Stimulated activated CD8-positive, alpha-beta memory T cell treated with anti-CD3 and anti-CD28 coated beads, Interleukin-15, amount 100 ng/mL, for 48 hours (primary cell): ENCODE data around the gene GNAQ.
"Not testable (repeated sequence)": the region's sequence is repeated elsewhere in the genome, so short reads cannot be mapped to it uniquely, and the experiment has no call there.

Experiments
- DNase-seq, 2 donors: peaks; one replicate each; pipeline ENCODE4 v3.0.0-alpha.2; 2020; ENCODE audit warnings: low read depth in 2 of 2

Gene GNAQ

DNA sequence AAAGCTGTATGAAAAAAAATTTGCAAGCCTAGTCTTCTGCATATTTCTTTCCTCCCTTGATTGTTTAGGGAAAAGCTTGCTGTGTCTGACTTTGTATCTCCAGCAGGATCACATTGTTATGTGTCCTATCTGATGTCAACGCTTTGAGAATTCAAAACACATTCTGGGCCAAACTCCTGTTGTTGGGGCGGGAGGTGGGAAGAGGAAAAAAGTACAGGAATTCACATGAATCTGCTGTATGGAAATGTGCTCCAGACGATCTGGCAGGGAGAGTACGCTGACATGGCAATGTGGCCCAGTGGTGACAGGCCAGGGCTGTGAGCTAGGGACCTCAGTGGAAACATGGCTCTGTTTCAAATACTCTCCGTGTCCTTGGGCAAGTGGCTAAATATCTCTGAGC lies 296.1 kb downstream of the GNAQ start:
- no peak for DNase-seq

DNA sequence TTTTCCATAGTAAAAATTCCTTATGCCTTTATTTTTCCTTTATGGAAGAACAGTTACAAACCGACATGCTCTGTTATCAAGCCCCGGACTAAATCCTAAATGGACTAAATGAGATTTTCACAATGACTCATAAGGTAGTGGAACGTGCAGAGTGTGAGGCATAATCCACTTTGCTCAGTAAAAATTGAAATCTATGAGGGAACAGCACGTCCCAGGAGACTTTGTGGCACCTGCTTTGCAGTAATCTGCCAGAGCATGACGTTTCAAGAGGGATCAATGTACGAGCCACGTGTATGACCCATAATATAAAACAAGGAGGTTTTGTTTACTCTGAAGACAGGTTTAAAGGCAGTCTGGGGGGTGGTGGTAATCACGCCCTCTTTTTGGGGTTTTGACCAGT lies 299.7 kb downstream of the GNAQ start:
- DNase-seq, result no peak

DNA sequence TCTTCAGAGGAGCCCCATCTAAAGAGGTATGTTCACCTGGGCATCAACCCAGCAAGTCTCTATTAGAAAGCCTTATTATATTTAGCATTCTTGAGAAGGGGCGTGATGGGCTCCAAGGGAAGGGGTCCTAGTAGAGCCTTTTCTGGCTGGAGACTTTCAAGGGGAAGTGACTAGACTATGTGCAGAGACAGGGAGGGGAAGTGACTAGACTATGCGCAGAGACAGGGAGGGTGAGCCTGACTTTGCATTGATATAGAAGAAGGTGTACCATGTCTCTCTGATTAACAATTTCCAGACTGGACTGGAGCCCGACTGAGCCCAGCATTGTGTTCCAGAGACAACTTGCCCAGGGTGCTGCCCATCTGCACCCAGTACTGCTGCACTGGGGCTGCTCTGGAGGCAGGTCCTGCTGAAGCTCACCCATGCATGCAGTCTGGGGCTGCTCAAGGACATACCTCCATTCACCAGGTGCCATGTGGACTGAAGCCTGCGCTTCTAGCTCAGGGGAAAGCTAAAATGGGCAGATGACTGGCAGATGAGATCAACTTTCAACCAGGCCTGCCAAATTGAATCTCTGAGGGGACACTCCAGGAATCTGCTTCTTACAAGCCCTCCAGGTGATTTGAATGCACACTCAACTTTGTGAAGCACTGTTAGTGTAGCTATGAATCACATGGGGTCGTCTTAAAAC lies 300.5 kb downstream of the GNAQ start:
- DNase-seq, result no peak

DNA sequence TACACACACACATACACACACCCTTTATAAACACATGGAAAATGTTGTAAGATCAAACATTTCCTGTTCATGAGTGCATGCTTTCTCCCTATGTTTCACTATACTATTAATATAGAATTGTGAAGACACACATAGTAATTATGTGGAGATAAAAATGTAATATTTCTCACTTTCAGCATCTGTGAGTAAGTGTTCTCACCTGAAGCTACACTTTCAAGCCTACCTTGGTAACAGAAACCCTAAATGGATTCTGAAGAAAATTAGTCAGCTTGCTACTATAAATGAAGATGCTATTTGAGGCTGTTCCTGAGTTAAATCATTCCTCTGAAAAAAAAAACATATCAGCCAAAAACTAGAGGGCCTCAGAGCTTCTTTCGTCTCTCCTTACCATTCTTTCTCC lies 302.4 kb downstream of the GNAQ start:
- DNase-seq, result no peak

DNA sequence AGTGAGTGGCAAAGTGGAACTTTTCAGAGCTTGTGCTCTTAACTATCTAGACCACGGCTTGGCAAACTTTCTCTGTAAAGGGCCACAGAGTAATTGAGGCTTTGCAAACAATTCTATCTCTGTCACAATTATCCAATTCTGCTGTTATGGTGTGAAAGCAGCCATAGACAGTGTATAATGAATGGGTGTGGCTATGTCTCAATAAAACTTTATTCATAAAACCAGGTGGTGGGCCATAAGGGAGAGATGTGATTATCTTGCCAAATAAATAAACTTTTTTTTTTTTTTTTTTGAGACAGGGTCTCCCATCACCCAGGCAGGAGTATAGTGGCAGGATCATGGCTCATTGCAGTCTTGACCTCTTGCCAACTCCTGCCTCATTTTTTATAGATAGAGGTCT lies 304.8 kb downstream of the GNAQ start:
- no peak for DNase-seq

DNA sequence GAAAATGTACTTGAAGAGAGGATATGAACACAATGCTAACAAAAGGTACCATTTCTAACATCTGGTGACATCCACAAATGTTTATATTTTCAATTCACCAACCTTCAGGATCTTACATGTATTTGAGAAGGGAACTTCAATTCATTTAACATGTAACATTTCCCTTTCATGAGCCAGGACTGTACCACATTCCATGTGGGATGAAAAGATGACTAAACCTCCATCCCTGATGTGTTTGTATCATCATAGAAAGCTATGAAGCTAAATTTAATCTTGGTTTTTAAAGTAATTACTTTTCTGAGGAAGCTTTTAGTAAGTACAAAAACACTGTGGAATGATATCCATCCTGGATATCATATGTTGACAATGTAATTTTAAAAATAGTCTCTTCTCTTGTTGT lies 305.3 kb downstream of the GNAQ start:
- no peak for DNase-seq

DNA sequence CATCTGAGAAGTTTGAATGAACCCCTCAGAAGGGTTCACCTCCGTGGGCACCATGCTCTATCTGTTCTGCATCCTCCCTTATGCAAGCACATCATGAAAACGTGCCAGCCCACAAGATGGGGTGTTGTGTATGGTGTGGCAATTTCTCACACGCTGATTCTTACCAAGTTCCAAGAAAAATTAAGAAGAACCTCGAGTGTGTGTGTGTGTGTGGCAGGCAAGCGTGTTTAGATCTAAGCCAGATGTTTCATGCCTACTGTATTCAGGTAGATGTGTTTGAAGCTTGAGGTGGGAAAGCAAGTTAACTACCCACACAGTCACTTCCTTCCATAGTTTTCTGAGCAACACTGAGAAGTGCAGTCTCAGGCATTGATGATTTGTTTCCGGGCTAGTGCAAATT lies 305.8 kb downstream of the GNAQ start:
- DNase-seq, result peak in 1 of 2 donors; percentile 21

DNA sequence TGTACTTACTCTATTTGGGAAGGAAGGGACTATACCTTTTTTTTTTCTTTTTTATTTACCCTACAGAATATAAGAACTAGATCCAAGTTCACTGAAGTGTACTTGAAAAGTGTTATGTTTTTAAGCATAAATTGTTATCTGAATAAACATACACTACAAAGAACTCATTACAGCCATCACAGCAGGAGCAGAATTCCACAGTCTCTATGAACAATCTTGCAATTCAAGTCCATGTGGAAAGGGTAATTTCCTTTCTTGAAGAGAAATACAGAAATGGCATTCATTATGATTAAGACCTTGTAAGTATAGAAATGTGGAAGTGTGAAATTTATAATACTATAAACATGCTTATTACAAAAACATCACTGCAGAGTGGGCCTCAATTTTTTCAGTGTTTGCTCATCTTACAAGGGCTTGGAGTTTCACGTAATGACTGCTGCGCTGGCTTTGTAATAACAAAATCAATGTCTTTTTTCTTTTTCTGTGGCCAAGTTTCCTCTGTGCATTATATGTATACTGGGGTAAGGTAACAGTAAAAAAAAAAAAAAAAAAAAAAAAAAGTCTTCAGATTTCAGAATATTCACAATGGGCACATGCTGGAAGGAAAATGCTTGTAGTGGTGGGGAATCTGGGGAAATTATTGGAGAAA lies 306.4 kb downstream of the GNAQ start:
- DNase-seq, result no peak

DNA sequence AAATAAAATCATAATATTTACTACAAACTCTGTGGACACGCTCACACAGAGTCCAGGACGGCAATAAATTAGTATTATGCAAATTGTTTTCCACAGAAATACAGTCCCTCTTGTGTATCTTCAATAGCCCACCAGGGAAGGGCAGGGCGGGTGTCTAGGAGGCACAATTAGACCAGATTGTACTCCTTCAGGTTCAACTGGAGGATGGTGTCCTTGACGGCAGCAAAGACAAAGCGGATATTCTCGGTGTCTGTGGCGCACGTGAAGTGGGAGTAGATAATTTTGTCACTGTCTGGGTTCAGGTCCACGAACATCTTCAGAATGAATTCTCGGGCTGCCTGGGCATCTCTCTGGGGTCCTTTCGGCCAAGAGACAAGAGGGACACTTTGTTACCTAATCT lies 310.5 kb downstream of the GNAQ start:
- not testable (repeated sequence) for DNase-seq

DNA sequence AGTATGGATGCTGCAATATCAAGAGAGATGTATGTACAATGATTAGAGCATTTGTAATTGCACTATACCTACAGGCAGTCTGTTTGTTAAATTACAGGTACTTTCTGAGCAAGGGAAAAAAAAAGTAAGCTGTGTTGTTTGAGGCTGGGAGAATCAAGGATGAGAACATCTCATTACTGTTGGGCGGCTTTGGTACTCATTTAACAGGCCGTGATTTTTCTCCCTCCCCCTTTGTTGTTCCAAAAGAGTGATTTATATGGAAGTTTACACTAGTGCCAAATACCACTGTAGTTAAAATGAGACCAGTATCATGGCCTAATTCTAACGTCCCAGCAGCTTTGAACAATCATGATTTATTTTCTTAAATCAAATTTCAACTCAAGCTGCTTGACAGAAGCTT lies 312.3 kb downstream of the GNAQ start:
- DNase-seq, result no peak

DNA sequence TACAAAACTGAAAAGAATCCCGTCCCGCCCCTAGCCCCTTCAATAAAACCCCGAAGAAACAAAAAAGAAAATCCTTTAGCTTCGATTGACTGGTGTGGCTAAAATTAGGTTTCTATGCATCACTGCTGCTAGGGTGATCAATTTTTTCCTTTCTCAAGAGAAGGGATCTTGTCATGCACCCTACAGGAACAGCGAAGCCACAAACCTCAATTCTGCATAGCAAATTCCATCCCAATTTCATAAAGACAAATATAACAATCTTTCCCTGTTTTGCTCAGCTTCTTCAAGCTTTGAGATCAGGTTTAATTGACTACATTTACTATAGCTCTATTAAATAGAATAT lies 313.3 kb downstream of the GNAQ start:
- not testable (repeated sequence) for DNase-seq

DNA sequence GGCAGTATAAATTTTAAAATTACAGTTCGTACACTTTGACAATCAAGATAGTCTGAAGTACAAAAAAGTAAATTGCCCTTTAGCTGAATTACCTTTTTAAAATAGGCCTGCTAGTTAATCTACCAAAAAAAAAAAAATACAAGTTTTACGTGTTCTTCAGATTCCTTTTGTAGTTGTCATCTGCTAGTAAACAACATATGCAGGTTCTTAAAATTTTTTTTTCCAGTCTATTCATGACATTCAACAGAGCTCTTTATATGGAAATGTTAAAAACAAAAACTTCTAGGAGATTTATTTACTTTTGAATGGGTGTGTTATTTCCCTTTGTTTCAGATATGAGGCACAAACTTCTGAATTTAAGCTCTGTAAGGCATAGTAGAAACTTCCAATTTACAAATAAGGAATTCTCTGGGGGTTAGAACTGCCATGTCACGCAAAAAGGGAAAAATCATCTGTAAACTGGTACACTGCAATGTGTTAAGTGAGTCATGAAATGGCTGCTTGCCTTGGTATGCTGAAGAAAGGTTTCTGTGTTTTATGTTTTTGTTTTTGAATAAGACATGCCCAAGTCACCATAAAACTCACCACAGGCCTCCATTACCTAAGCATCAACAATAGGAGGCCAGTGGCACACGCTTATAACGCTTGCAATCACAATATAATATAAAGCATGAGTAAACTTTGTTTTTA lies 313.9 kb downstream of the GNAQ start:
- DNase-seq, result not testable (repeated sequence)

DNA sequence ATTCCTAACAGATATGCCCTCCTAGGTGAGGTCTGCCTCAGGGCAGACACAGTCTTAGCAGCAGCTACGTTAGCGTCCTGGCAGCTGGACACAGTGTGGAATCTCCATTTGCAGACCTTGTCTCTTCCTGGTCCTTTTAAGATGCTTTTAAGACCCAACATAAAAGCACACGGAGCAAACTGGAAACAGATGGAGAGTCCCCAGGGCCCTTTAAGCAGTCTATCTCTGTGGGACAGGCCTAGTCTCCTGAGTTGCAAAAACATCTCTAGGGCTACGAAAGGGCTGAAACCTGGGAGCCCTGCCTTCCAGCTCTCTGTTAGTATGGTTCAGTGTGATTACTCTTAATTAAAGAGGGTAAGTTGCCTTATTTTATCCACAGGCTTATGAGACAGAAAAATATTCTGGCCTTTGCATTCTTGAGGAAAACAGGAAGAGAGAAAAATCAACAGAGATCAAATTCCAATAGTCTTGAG lies 317.5 kb downstream of the GNAQ start:
- DNase-seq, result no peak

DNA sequence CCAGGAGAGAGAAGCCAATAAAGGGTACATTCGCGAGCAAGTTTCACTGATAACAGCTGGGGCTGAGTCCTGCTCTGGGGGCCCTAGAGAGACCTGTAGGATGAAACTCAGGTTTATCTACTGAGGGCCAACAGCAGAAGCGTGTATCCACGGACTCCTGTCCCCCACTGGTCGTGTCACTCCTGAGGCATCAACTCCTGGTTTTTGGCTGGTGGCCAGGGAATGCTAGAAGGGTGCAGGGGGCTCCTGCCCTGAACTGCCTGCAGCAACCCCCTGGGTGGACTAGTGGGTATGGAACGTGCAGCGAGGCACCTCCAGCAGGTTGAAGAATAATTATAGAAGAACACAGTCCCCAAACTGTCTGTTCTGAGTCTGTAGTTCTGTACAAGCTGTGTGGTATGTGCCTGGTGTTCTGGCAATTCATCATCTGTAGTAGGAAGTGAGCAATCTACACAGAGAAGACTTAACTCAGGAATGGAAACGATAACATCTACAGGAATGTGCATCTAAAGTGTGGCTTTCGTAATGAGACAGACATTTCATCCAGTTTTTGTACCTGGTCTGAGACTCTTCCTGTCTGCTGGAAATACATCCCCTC lies 319.0 kb downstream of the GNAQ start:
- no peak for DNase-seq

DNA sequence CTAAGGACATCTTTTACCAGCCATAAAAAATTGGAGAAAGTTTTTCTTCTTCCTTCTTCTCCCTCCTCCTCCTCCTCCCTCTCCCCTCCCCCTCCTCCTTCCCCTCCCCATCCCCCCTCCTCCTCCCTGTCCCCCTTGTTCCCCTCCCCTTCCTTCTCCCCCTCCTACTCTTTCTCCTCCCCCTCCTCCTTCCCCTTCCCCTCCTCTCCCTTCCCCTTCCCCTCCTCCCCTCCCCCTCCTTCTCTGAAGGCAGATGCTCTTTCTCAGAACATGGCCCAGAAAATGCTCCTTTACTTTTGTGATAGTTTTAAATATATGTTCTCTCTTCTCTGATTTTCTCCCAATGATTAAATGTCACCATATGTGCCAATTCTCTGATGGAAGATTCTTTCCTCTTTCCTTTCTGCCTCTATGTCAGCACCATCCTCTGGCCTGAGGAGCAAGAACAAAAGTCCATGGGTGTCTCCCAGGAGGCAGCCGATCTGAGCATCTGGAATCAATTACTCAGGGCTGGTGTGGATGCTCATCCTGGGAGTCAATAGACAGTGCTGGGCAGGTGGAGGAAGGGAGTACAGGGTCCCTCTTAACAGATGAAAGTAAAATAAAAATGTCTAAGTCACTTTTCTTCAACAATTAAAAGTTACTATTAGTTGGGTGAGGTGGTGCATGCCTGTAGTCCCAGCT lies 320.5 kb downstream of the GNAQ start:
- no peak for DNase-seq

DNA sequence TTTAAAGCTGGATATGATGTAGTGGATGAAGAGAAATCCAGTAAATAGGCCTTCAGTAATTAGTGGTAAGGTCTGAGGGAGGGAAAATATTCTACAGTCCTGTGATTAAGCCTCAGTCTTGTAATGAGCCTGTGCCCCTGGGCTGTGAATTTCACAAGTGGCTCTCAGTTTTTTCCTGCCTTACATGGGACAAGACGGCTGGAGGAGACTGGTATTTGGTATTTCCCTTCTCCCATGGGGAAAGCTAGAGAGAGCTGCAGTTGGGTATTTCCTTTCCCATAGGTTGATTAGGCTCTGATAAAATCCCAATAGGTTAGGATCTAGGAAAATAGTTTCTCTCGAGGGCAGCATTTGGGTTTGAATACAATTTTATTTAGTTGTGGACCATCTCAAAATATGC lies 321.3 kb downstream of the GNAQ start:
- no peak for DNase-seq

DNA sequence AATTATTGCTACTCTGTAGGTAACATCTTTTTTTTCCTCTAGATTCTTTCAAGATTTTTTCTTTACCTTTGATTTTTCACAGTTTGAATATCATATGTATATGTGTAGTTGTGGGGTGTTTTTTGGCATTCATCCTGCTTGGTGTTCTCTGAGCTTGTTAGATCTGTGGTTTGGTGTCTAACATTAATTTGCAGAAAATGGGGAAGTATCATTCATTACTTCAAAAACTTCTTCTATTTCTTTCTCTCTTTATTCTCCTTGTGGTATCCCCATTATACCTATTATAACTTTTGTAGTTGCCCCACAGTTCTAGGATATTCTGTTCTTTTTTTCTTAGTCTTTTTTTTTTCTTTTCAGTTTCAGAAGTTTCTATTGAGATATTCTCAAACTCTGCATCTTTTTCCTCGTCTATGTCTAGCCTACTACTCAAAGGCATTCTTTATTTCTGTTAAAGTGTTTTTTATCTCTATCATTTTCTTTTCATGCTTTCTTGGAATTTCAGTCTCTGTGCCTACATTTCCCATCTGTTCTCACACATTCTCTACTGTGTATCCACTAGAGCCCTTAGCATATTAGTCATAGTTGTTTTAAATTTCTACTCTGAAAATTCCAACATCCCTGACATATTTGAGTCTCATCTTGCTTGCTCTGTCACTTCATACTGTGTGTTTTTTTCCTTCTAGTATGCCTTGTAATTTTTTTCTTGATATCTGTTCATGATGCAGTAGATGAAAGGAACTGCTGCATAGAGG lies 323.4 kb downstream of the GNAQ start:
- no peak for DNase-seq

DNA sequence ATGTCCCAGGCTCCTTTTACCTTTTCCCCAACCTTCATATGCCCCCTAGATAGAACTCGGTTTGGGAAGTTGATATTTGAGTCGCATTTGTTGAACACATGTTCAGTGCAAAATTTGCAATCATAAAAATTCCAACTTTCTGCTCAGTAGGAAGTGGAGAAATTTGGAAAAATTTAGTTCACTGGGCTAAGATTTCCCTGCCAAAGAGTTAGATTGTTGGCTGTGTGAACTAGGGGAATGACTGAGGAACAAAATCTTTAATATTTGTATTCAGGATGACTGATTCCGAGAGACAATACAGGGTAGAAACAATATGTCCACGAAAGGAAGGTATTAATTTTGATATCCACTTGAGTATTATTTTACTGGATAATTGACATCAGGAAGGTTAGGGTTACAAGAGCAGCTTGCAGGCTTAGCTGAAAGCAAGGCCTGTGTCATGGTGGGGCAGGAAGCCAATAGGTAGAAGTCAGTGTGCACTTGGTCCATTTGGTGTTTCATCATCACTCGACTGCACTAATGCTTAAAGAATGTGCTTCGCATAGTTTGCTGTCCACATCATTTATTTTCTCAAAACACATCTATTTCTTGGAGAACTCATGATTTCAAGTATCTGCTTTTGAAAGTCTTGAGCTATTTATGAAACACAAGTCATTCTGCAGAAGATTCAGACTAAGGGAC lies 324.1 kb downstream of the GNAQ start:
- no peak for DNase-seq

DNA sequence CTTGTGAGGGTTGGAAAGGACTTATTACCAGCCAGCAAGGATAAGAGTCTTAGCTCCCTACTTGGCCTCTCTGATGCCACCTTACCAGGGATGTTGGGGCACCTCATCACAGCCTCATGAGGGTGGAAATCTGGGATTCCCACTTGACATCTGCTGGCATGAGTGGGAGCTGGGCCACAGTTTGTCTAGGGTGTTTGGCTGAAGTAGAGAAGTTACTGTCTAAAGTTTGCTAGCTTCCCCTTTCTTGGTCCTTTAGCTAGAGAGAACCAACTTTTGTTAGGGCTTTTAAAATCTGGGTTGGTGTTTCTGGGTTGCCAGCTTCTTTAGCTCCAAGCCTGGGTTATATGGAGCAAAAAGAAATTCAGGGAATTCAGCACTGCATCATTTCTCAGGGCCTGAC lies 326.0 kb downstream of the GNAQ start:
- DNase-seq, result no peak

DNA sequence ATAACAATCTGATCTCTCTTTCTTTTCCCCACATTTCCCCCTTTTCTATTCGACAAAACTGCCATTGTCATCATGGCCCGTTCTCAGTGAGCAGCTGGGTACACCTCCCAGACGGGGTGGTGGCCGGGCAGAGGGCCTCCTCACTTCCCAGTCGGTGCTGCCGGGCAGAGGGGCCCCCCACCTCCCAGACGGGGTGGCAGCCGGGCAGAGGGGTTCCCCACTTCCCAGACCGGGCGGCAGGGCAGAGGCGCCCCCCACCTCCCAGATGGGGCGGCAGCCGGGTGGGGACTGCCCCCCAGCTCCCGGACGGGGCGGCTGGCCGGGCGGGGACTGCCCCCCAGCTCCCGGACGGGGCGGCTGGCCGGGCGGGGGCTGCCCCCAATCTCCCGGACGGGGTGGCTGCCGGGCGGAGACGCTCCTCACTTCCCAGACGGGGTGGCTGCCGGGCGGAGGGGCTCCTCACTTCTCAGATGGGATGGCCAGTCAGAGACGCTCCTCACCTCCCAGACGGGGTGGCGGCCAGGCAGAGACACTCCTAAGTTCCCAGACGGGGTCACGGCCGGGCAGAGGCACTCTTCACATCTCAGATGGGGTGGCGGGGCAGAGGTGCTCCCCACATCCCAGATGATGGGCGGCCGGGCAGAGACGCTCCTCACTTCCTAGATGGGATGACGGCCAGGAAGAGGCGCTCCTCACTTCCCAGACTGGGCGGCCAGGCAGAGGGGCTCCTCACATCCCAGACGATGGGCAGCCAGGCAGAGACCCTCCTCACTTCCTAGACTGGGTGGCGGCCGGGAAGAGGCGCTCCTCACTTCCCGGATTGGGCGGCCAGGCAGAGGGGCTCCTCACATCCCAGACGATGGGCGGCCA lies 328.9 kb downstream of the GNAQ start:
- DNase-seq, result not testable (repeated sequence)
